Esophagus muscularis mucosa (tissue), 3 donors: ENCODE data around the gene SBK1.

Source experiments
- CTCF ChIP-seq, 3 experiments: fragments of 200-600 bp in 2 of 3; fragments of 450-650 bp in 1 of 3; sonication (generic) in 2 of 3; IDR thresholded peaks; one replicate each; pipeline ENCODE4 v1.5.1; 2017 to 2019; ENCODE audit warnings: antibody characterized with exemption in 3 of 3, mild to moderate bottlenecking in 2 of 3, moderate library complexity in 1 of 3
- POLR2A ChIP-seq: fragments of 450-650 bp; IDR thresholded peaks from one replicate; pipeline ENCODE4 v1.6.1; 2017; ENCODE audit warnings: antibody characterized with exemption, moderate library complexity, mild to moderate bottlenecking, low read depth
- POLR2AphosphoS5 ChIP-seq, 2 donors: sonication (generic); formaldehyde crosslinking; IDR thresholded peaks; one replicate each; pipeline ENCODE4 v1.6.1; 2017; ENCODE audit warnings: antibody characterized with exemption in 2 of 2

GRCh38 chr16:28310796-28311195 lies 18.5 kb downstream of the SBK1 start:
- TF ChIP-seq CTCF (IDR thresholded peaks at IDR 0.05) (no peak), POLR2A (no peak), POLR2AphosphoS5 (IDR thresholded peaks at IDR 0.05) (no peak)
